NCI-H1048 (cell line): ENCODE results near the gene METTL9.
"Not testable (repeated sequence)": the region's sequence is repeated elsewhere in the genome, so short reads cannot be mapped to it uniquely, and the experiment has no call there.

Experiments used
- DNase-seq: peaks from one replicate; lab custom pipeline; 2025; lab: John Stamatoyannopoulos, UW

METTL9 gene

GRCh38 chr16:21663889-21664647 is 64.7 kb downstream of the METTL9 start, which contains the start of gene OTOA:
Gene OTOA (plus strand): TSS chr16:21663968. CDS start chr16:21678515, 14,547 bp downstream.
- DNase-seq: no peak

DNA sequence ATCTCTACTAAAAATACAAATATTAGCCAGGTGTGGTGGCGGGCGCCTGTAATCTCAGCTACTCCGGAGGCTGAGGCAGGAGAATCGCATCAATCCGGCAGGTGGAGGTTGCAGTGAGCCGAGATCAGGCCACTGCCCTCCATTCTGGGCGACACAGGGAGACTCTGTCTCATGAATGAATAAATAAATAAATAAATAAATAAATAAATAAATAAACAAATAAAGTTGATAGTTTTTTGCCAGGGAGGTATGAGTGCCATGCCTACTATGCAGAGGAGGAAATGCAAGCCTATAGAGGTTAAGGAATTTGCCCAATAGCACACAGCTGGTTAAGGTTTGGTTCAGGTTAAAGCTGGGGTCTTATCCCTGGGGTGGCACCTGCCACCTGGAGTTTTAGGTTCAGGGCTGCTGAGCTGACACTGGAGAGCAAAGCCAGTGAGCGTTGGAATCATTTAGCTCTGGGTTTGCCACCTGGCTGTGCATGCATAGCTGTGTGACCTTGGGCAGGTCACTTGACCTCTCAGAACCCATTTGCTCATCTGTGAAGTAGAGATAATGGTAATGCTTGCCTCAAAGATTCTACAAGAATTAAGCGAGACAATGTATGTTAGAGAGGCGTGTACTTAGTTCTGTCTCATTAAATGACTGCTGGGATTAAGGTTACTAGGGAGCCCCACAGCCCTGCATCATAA is 65.6 kb downstream of the METTL9 start:
- no peak for DNase-seq

DNA sequence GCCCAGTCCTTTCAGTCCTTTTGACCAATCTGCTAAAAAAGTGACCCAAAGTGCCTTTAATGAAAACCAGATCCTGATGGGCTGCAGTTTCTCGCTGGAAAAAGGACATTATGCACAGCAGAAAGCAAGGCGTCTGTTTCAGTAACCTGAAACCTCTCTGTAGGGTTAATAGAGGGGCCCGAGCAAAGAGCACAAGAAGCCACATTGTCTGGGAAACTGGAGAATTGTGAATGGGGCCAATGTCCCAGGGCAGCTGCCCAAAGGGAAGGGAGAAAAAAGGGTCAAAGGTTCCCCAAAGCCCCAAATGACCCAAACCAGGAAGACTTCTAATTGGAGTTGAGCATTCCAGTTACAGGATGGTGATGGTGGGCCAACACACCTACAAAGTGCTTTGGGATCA is 67.4 kb downstream of the METTL9 start:
- no peak for DNase-seq

- DNase-seq: no peak
These were observed 68.2 kb downstream of the METTL9 start for GRCh38 chr16:21667575-21667974.

- DNase-seq: no peak
These were observed 74.1 kb downstream of the METTL9 start for GRCh38 chr16:21673469-21673868.

GRCh38 chr16:21674456-21674855 is 75.1 kb downstream of the METTL9 start:
- DNase-seq: not testable (repeated sequence)

GRCh38 chr16:21680714-21681113 is 81.3 kb downstream of the METTL9 start:
- DNase-seq: not testable (repeated sequence)

DNA sequence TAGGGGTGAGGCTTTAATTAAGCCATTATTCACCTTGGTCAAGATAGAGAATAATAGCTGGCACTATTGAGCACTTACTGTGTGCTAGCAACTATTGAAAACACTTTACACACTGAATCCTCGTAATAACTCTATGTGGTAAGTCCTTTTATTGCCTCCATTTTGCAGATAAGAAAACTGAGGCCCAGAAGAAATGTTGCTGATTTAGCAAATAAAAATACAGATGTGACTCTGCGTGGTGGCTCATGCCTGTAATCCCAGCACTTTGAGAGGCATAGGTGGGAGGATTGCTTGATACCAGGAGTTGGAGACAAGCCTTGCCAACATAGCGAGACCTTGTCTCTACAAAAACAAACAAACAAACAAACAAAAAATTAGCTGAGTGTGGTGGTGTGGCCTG is 83.8 kb downstream of the METTL9 start:
- no peak for DNase-seq

DNA sequence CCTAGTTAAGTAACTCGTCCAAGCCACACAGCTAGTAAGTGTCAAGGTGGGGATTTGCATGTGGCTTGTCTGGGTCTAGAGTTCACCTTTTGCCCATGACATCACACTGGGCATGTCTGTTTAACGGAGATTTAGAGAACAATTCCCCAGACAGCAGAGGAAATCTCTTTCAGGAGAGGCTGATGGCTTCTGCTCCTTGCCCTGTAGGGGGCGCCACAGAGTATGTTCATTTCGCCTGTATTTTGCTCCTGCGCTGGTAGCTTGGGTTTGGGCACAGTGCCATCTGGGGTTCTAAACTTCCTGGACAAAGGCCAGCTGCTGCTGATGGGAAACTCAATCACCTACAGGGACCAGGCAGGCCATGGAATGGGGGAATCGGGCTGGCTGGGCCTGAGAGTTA is 84.8 kb downstream of the METTL9 start:
- no peak for DNase-seq

GRCh38 chr16:21685034-21685455 is 85.7 kb downstream of the METTL9 start:
- DNase-seq: no peak

GRCh38 chr16:21689107-21689506 is 89.7 kb downstream of the METTL9 start:
- DNase-seq: no peak

DNA sequence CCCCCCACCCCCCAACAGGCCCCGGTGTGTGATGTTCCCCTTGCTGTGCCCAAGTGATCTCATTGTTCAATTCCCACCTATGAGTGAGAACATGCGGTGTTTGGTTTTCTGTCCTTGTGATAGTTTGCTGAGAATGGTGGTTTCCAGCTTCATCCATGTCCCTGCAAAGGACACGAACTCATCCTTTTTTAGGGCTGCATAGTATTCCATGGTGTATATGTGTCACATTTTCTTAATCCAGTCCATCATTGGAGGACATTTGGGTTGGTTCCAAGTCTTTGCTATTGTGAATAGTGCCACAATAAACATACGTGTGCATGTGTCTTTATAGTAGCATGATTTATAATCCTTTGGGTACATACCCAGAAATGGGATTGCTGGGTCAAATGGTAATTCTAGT is 91.6 kb downstream of the METTL9 start:
- not testable (repeated sequence) for DNase-seq

- no peak for DNase-seq
These were observed 95.2 kb downstream of the METTL9 start for GRCh38 chr16:21694609-21695008.

- DNase-seq: no peak
These were observed 97.7 kb downstream of the METTL9 start for GRCh38 chr16:21697032-21697431.

DNA sequence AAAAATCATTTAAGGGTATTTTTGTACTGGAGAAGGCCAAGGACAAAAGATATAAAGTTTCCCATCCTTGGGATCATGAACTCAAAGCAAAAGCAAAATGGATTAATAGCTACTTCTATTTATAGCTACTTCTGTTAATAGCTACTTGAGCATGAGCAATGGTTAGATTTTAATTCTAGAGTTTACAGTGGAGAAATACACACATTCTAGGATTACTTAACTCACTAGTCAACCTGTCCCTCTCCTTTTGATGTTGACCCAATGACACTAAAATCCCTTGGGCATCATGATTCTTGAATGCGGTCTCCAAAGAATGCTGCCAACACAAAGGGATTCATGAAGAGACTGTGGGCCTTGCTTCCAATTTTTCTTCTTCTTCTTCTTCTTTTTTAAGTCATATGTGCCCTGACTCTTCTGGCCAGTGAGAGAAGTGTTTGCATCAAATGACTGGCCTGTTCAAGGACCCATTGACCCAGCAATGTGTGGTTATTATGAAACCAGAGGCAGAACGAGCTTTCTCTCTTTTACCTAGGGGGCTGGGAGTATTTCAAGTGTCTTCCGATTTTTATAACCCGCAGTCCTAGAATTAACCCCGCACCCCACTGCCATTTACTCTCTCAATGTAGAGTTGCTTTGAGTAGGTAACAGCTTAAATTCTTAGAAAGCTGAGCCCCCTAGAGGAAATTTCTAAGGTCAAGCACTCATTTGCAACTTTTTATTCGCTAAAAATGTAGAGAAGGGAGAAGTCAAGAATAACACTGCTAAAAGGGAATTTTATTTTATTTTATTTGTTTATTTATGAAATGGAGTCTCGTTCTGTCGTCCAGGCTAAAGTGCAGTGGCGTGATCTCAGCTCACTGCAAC is 99.0 kb downstream of the METTL9 start:
- no peak for DNase-seq

GRCh38 chr16:21701271-21701670 is 101.9 kb downstream of the METTL9 start:
- no peak for DNase-seq

- no peak for DNase-seq
These were observed 102.9 kb downstream of the METTL9 start for GRCh38 chr16:21702276-21702675.

DNA sequence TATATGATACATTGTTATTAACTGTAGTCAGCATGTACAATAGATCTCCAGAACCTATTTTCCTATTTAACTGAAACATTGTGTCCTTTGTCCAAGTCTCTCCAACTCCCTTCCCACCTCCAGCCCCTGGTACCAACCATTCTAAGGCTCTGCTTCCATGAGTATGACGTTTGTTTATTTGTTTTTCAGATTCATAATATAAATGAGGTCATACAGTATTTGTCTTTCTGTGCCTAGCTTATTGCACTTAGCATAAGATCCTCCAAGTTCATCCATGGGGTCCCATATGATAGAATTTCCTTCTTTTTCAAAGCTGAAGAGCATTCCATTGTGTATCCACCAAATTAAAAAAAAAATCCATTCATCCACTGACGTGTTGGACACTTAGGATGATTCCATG is 103.8 kb downstream of the METTL9 start:
- DNase-seq: no peak

DNA sequence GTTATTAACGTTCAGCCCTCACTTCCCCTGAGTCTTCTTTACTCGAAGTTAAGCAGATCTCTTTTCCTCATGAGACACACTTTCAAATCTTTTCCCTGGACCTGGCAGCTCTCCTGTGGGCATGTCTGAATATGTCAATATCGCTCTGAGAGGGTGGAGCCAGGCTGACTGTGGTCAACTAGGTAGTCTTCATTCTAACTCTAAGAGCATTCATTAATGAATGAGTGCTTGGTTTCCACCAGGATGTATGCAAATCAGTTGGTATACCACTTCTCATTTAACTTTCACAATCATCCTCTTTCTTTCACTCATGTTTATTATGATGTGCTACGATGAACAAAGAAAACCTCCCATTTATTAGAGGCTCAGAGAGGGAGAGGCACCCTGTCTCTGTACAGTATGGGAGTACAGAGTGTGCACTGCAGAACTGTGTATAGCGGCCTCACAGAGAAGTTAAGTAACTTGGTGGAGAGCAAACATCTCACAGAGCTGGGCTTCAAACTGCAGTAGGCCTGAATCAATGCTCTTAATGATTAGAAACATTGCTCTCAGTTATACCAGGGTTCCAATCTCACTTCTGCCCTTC is 104.3 kb downstream of the METTL9 start:
- no peak for DNase-seq

- DNase-seq: no peak
These were observed 104.9 kb downstream of the METTL9 start for GRCh38 chr16:21704266-21704665.

GRCh38 chr16:21704733-21705132 is 105.4 kb downstream of the METTL9 start:
- no peak for DNase-seq
